ENCODE results near the gene YPEL4.

DNA sequence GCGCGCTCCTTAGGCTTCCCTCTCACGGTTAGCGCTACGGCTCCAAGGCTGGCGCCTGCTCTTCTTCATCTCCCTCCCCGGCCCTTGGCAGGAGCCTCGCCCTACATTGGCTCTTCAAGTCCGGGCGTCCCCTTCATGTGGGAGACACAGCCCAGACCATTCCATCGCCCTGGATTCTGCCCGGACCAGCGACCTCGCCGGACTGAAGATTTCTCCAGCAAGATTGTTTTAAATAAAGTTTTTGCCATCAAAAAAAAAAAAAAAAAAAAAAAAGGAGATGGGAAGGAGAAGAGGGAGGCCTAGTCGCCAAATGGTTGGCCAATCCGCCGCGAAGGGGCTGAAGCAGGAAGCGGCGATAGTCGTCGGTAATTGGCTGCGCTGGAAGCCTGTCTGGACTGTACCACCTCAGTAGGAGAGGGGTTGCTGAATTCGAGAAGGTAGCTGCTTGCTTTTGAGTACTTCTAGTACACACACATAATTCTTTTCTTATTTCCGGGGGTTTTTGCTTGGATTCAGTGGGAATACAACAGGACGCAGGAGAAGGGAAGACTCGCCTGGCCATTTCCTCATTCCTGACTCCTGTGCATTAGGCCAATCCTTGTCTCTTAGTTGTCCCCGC is 17.5 kb upstream of the YPEL4 start:
- TF ChIP-seq CTCF (IDR thresholded peaks at IDR 0.05; ENCODE audit: low read depth, low read length, poor library complexity, severe bottlenecking) (no peak), EZH2phosphoT487 (IDR thresholded peaks at IDR 0.05; ENCODE audit: borderline replicate concordance, low read length) (no peak)
